ENCODE measurements around the gene RTBDN. TPM values are rescaled to one million over a fixed set of nuclear protein-coding genes. Genes with fewer than 3 reads are reported as not detected.

Gene RTBDN
- total and polyA plus RNA-seq, 3 experiments from 2014 or later, result not detected

DNA sequence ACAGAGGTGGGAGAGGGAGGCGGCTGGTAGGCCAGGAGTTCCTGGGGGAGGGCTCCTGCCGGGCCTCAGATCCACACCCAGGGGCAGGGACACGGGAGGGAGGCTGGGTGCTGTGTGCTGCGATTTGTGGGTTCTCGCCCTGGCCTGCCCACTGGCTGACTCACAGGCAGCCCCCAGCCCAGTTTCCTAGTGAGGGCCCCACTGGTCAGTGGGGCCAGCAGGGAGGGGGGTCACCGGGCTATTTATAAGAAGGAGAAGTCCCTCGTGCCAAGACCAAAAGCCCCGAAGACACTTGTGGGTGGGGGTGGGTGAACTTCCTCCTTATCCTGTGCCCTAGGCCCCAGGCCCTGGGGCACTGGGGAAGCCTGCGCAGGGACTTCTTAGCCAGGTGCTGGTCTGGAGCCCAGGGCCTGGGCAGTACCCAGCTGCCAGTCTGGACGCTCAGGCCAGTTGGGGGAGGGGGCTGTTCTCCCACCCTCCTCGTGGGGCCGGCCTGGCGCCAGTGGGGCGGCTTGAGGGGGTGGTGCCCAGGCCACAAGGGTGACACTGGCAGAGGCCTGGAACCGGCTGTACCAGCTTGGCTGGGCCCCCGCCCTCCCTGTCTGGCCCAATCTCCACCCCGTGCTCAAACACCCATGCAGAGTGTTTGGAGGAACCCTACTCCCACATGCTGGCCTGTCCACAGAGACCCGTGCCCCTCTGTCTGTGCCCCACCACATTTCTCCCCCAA lies 48.1 kb downstream of the RTBDN start:
- peak overlapping the region in 5 of 8 donors; percentile 44 to 95 (median 81) for H3K27ac Mint-ChIP-seq
- Histone ChIP-seq H3K4me3 (ENCODE audit: low read length) (no peak overlapping the region), H3K36me3 (ENCODE audit: insufficient read depth, low read length) (no peaks in the 10 kb centered on the region), H3K27me3 (ENCODE audit: insufficient read depth, low read length, poor library complexity, severe bottlenecking) (no peaks in the 10 kb centered on the region), H3K9me3 (ENCODE audit: low read length) (no peaks in the 10 kb centered on the region), H3K4me1 (ENCODE audit: insufficient read depth, low read length) (peaks cover 63% of the 10 kb centered on the region), H3K27ac (ENCODE audit: low read depth, low read length) (peak overlapping the region; percentile 48)
- peak in 1 of 5 donors; percentile 56 for DNase-seq
- no peak overlapping the region for H3K4me3 Mint-ChIP-seq
- ChIA-PET POLR2A (no interaction called here), CTCF (interaction anchor here (2.3 to 4.9 kb wide), 2 partner anchors 9 to 10 kb away, joined by 8 to 35 read pairs; no protein-coding TSS in a partner anchor)
- peaks cover 0 to 9% (median 0%) of the 10 kb centered on the region in 3 donors for H3K36me3 Mint-ChIP-seq
- no peaks in the 10 kb centered on the region for H3K9me3 Mint-ChIP-seq
- H3K27me3 Mint-ChIP-seq, result peaks cover 0 to 5% of the 10 kb centered on the region in 2 donors
- H3K4me1 Mint-ChIP-seq, result peaks cover 28 to 39% (median 32%) of the 10 kb centered on the region in 3 donors

DNA sequence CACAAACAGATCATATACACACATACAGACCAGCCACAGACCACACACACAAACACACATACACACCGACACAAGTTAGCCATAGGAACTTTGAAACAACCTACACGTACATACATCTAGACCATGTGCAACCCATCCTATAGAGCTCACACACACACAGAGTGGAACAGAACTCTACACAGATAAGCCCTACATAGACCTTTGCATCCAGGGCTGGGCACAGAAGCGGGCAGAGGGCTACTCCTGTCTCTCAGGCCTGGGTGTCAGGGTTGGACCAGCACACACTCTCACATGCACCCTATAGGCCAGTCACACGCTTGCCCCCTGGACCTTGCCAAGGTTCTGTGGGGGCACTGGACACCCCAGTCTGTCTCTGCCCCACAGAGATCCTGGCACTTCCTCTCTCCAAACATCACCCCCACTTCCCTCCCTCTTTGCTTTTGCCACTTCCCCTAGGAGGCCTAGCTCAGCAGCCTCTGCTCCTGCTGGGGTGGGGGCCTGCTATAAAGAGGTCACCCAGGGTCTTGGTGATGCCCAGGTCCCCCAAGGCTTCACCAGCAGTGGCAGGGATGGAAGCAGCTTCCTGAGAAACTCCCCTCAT lies 48.8 kb downstream of the RTBDN start:
- H3K9me3 Mint-ChIP-seq, result no peaks in the 10 kb centered on the region
- Histone ChIP-seq H3K27me3 (ENCODE audit: insufficient read depth, low read length, poor library complexity, severe bottlenecking) (no peaks in the 10 kb centered on the region), H3K4me3 (ENCODE audit: low read length) (no peak overlapping the region), H3K9me3 (ENCODE audit: low read length) (no peaks in the 10 kb centered on the region), H3K36me3 (ENCODE audit: insufficient read depth, low read length) (no peaks in the 10 kb centered on the region), H3K27ac (ENCODE audit: low read depth, low read length) (peak overlapping the region; percentile 84), H3K4me1 (ENCODE audit: insufficient read depth, low read length) (peaks cover 60% of the 10 kb centered on the region)
- peaks cover 0 to 5% (median 0%) of the 10 kb centered on the region in 3 donors for H3K36me3 Mint-ChIP-seq
- peaks cover 22 to 33% (median 27%) of the 10 kb centered on the region in 3 donors for H3K4me1 Mint-ChIP-seq
- CTCF ChIA-PET, result interaction anchor here (0.9 to 4.9 kb wide), 2 partner anchors 8 to 11 kb away, joined by 5 to 35 read pairs; no protein-coding TSS in a partner anchor
- H3K27me3 Mint-ChIP-seq, result peaks cover 0 to 3% of the 10 kb centered on the region in 2 donors
- POLR2A ChIA-PET, result no interaction called here
- no peak for DNase-seq
- no peak overlapping the region for H3K27ac Mint-ChIP-seq
- H3K4me3 Mint-ChIP-seq, result no peak overlapping the region

DNA sequence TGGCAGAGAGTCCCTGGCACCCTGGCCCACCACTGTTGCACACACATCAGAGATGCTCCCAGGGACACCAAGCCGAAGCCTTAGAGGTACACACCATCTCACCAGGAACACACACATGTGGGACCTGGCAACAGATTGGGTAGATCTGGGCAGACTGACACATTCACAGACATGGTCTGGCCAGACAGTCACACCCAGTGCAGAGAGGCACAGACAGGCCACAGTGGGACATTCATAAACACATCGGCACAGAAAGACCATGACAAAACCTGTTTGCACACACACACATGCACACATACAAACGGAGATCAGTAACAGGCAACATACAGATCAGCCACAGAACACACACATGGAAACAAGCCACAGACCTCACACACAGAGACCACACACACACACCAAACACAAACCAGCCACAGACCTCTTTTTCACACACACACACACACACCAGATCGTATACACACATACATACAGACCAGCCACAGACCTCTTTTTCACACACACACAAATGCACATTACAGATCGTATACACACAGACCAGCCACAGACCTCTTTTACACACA lies 49.4 kb downstream of the RTBDN start:
- Mint-ChIP-seq H3K36me3 (peaks cover 0 to 1% (median 0%) of the 10 kb centered on the region in 3 donors), H3K27me3 (no peaks in the 10 kb centered on the region), H3K9me3 (no peaks in the 10 kb centered on the region), H3K4me1 (peaks cover 18 to 31% (median 23%) of the 10 kb centered on the region in 3 donors), H3K4me3 (no peak overlapping the region), H3K27ac (no peak overlapping the region)
- POLR2A ChIA-PET, result no interaction called here
- H3K4me3 ChIP-seq (ENCODE audit: low read length), result no peak overlapping the region
- H3K27ac ChIP-seq (ENCODE audit: low read depth, low read length), result peak overlapping the region; percentile 84
- peak in 4 of 5 donors; percentile 46 to 79 (median 72) for DNase-seq
- H3K36me3 ChIP-seq (ENCODE audit: insufficient read depth, low read length), result no peaks in the 10 kb centered on the region
- H3K4me1 ChIP-seq (ENCODE audit: insufficient read depth, low read length), result peaks cover 60% of the 10 kb centered on the region
- CTCF ChIA-PET, result interaction anchor here (0.9 to 4.9 kb wide), 2 partner anchors 8 to 11 kb away, joined by 5 to 35 read pairs; no protein-coding TSS in a partner anchor
- no peaks in the 10 kb centered on the region for H3K27me3 ChIP-seq (ENCODE audit: insufficient read depth, low read length, poor library complexity, severe bottlenecking)
- no peaks in the 10 kb centered on the region for H3K9me3 ChIP-seq (ENCODE audit: low read length)

DNA sequence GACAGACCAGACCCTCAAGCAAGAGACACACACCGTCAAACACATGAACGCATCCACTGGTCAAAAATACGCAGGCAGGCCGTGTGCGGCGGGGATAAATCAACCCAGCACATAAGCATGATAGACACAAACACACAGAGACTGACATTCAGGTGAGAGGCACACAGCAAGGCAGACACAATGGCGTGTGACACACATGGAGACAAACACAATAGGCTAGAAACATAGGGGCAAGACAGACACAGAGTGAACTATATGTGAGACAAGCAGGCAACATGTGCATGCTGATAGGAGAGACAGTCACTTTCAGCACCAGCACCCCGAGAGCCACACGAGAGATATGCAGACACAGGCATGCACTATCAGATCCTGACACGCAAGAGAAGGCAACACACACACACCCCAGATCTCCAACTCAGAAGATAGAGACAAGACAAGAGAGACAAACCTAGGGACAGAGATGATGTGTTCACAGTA lies 49.9 kb downstream of the RTBDN start:
- DNase-seq, result peak in 2 of 5 donors; percentile 37 to 70
- POLR2A ChIA-PET, result no interaction called here
- CTCF ChIA-PET, result interaction anchor here (1.3 to 16.3 kb wide), 2 partner anchors 12 to 18 kb away, joined by 4 to 483 read pairs; partner anchors contain the start of genes JUNB, PRDX2 and THSD8

DNA sequence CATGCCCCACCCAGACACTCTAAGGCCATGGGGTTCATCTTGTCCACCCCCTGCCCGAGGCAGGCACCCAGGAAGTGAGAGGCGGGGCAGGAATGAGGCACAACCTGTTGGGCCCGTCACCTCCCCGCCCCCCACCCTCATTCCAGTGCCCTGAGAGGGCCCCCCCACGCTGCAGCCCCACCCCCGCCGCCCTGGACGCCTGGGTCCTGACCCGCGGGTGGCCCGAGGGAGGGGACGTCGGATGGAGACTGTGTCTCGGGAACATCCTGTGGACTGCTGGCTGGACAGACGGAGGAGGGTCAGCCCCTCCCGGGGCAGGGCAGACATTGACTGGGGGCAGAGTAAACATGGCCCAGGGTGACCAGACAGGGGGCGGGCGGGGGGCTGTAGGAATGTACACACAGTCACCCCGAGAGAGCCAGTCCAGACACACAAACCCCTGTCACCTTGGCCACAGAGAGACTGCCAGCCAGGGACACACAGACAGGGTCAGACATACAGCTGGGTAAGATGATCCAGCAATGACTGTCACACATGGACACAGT lies 50.5 kb downstream of the RTBDN start:
- H3K27me3 ChIP-seq (ENCODE audit: insufficient read depth, low read length, poor library complexity, severe bottlenecking), result no peaks in the 10 kb centered on the region
- Mint-ChIP-seq H3K4me3 (peak overlapping the region in 6 of 7 donors; percentile 61 to 87 (median 72)), H3K27ac (peak overlapping the region in 5 of 8 donors; percentile 89 to 98 (median 96)), H3K36me3 (peaks cover 0 to 1% (median 0%) of the 10 kb centered on the region in 3 donors), H3K4me1 (peaks cover 20 to 36% (median 24%) of the 10 kb centered on the region in 3 donors), H3K27me3 (peaks cover 0 to 2% of the 10 kb centered on the region in 2 donors), H3K9me3 (no peaks in the 10 kb centered on the region)
- CTCF ChIA-PET, result interaction anchor here (1.3 to 16.3 kb wide), 2 partner anchors 13 to 18 kb away, joined by 4 to 483 read pairs; partner anchors contain the start of genes JUNB, PRDX2 and THSD8
- H3K4me3 ChIP-seq (ENCODE audit: low read length), result no peak overlapping the region
- H3K36me3 ChIP-seq (ENCODE audit: insufficient read depth, low read length), result no peaks in the 10 kb centered on the region
- peak overlapping the region; percentile 84 for H3K27ac ChIP-seq (ENCODE audit: low read depth, low read length)
- POLR2A ChIA-PET, result interaction anchor here (0.7 to 2.7 kb wide), 2 partner anchors 8 to 12 kb away, joined by 4 to 140 read pairs; partner anchors contain the start of gene JUNB
- DNase-seq, result peak in 1 of 5 donors; percentile 60
- peaks cover 63% of the 10 kb centered on the region for H3K4me1 ChIP-seq (ENCODE audit: insufficient read depth, low read length)
- H3K9me3 ChIP-seq (ENCODE audit: low read length), result no peaks in the 10 kb centered on the region

More for the DNA sequence above, 49.9 kb downstream of the RTBDN start:
- peak overlapping the region; percentile 84 for H3K27ac ChIP-seq (ENCODE audit: low read depth, low read length)
- H3K4me3 ChIP-seq (ENCODE audit: low read length), result no peak overlapping the region
- Mint-ChIP-seq H3K27me3 (peaks cover 0 to under 1% of the 10 kb centered on the region in 2 donors), H3K27ac (no peak overlapping the region), H3K4me1 (peaks cover 21 to 37% (median 25%) of the 10 kb centered on the region in 3 donors), H3K9me3 (no peaks in the 10 kb centered on the region), H3K36me3 (peaks cover 0 to 1% (median 0%) of the 10 kb centered on the region in 3 donors), H3K4me3 (no peak overlapping the region)
- no peaks in the 10 kb centered on the region for H3K9me3 ChIP-seq (ENCODE audit: low read length)
- H3K4me1 ChIP-seq (ENCODE audit: insufficient read depth, low read length), result peaks cover 63% of the 10 kb centered on the region
- no peaks in the 10 kb centered on the region for H3K27me3 ChIP-seq (ENCODE audit: insufficient read depth, low read length, poor library complexity, severe bottlenecking)
- H3K36me3 ChIP-seq (ENCODE audit: insufficient read depth, low read length), result no peaks in the 10 kb centered on the region

DNA sequence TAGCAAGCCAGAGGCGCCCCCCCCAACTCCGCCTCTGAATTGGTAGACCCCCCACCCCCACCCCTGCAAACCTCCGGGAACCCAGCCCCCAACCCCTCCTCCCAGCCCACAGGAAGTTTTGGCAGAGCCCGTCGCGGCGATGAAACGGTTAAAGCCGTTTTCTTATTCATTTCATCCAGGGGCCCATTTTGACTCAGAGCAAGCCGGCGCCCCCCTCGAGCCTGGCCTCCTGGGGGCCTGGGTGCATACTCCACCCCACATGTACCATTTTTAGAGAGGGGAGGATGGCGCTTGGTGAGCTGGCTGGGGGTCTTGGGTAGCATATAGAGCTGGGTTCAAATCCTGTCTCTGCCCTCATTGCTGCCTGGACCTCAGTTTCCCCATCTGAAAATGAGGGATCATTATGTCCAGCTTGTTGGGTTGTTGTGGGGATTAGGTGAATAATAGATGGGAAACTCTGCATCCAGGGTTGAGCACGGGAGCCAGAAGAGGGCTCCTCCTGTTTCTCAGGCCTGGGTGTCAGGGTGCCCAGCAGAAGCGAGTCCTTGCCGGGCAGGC lies 51.0 kb downstream of the RTBDN start:
- Mint-ChIP-seq H3K27me3 (peaks cover 0 to 2% of the 10 kb centered on the region in 2 donors), H3K9me3 (no peaks in the 10 kb centered on the region), H3K4me3 (peak overlapping the region in 6 of 7 donors; percentile 61 to 87 (median 72)), H3K36me3 (peaks cover 0 to 1% (median 0%) of the 10 kb centered on the region in 3 donors), H3K4me1 (peaks cover 23 to 35% (median 26%) of the 10 kb centered on the region in 3 donors), H3K27ac (peak overlapping the region in 5 of 8 donors; percentile 89 to 98 (median 96))
- POLR2A ChIA-PET, result interaction anchor here (0.7 to 2.7 kb wide), 3 partner anchors 9 to 13 kb away, joined by 4 to 140 read pairs (median 17); partner anchors contain the start of gene JUNB
- Histone ChIP-seq H3K9me3 (ENCODE audit: low read length) (no peaks in the 10 kb centered on the region), H3K27ac (ENCODE audit: low read depth, low read length) (peak overlapping the region; percentile 84), H3K4me3 (ENCODE audit: low read length) (no peak overlapping the region), H3K36me3 (ENCODE audit: insufficient read depth, low read length) (no peaks in the 10 kb centered on the region), H3K27me3 (ENCODE audit: insufficient read depth, low read length, poor library complexity, severe bottlenecking) (no peaks in the 10 kb centered on the region), H3K4me1 (ENCODE audit: insufficient read depth, low read length) (peaks cover 63% of the 10 kb centered on the region)
- CTCF ChIA-PET, result interaction anchor here (1.1 to 16.3 kb wide), 3 partner anchors 9 to 17 kb away, joined by 3 to 483 read pairs (median 4); partner anchors contain the start of genes JUNB, PRDX2 and THSD8
- peak in 2 of 5 donors; percentile 46 to 63 for DNase-seq

Data from CD8-positive, alpha-beta memory T cell (primary cell).